ENCODE measurements around the gene GANC.

- TF ChIP-seq POLR2A (IDR thresholded peaks at IDR 0.05; ENCODE audit: low read length), result no peak
- no peak for TF ChIP-seq GATA1 (IDR thresholded peaks at IDR 0.05; ENCODE audit: low read depth, low read length)
Observed at GRCh38 chr15:42375252-42375651, 102.3 kb downstream of the GANC start.
